ENCODE data around the gene HLA-DRB1.

GRCh38 chr6:32558426-32559057, 31.1 kb downstream of the HLA-DRB1 start:
- TF ChIP-seq EZH2phosphoT487 (IDR thresholded peaks at IDR 0.05; ENCODE audit: borderline replicate concordance, low read depth, low read length) = no peak
- TF ChIP-seq CTCF (conservative IDR thresholded peaks at IDR 0.05; ENCODE audit: low read length) = no peak
